Activated B cell treated with CpG ODN at 0.5 μM for 24 hours (primary cell): Measurements from ENCODE around the gene MYRIP. TPM values are rescaled to one million over a fixed set of nuclear protein-coding genes. Genes with fewer than 3 reads are reported as not detected.

Source experiments
- ATAC-seq: fragments of 200-7000 bp; cut with Tn5 transposase; one replicate; pipeline ENCODE4 v1.10.0; 2021; ENCODE audit warnings: low read depth, mild to moderate bottlenecking, moderate library complexity
- CTCF ChIA-PET: fragments of 350-600 bp; sonication (Branson Sonifier 250); formaldehyde crosslinking; loops from one replicate; lab custom pipeline; 2021; ENCODE audit warnings: antibody characterized with exemption; lab: Charles Lee
- POLR2A ChIA-PET: fragments of 350-600 bp; sonication (Branson Sonifier 250); formaldehyde crosslinking; loops from one replicate; lab custom pipeline; 2021; ENCODE audit warnings: antibody characterized with exemption; lab: Charles Lee
- DNase-seq: peaks from one replicate; pipeline ENCODE4 v3.0.0; 2022
- H3K27ac Mint-ChIP-seq: one replicate; pipeline ENCODE4 v1.8.0; 2020; ENCODE audit warnings: mixed read lengths
- H3K27me3 Mint-ChIP-seq: one replicate; pipeline ENCODE4 v1.8.0; 2021; ENCODE audit warnings: mixed read lengths
- H3K36me3 Mint-ChIP-seq: one replicate; pipeline ENCODE4 v1.8.0; 2021; ENCODE audit warnings: low read depth, mixed read lengths
- H3K4me1 Mint-ChIP-seq: one replicate; pipeline ENCODE4 v1.8.0; 2021; ENCODE audit warnings: mixed read lengths
- H3K4me3 Mint-ChIP-seq: one replicate; pipeline ENCODE4 v1.8.0; 2020; ENCODE audit warnings: mild to moderate bottlenecking, mixed read lengths
- H3K9me3 Mint-ChIP-seq: one replicate; pipeline ENCODE4 v1.8.0; 2020; ENCODE audit warnings: mixed read lengths
- intact Hi-C: fragments of 100-400 bp; cut with micrococcal nuclease; formaldehyde crosslinking; loops from one replicate; pipeline ENCODE4 v1.15.1; 2024
- total RNA-seq: library from RNA; stranded (reverse); gene quantifications from 2 replicates; pipeline ENCODE4 v1.2.3, GENCODE V29; 2022
- TF ChIP-seq, protein P1 (sequence below): fragments of 200-600 bp; IDR thresholded peaks from one replicate; pipeline ENCODE4 v1.8.0; 2022; ENCODE audit warnings: antibody characterized with exemption, mild to moderate bottlenecking

The MYRIP gene
- total RNA-seq, 1 donor from 2014 or later: 0.20 TPM

DNA sequence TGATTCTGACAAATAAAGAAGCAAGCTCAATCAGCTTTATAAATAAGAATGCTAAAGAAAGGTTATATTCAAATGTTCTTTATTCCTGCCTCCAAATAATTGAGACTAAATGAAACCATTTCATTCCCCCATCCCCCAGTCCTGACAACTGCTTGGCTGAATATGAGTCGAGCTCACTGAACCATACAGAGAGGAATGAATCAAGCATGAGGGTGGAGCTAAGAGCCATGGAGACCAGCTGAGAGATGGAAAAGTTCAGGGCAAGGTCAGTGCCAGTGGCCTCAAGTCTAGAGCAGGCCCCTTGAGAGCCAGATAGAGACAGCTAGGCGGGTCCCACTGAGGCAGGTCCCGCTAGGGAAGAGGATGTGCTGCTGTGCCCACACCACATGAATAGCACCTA is 311.4 kb downstream of the MYRIP start:
- no peaks in the 10 kb centered on the region for H3K9me3 Mint-ChIP-seq
- H3K27me3 Mint-ChIP-seq: peaks cover 4% of the 10 kb centered on the region
- H3K4me3 Mint-ChIP-seq: no peak overlapping the region
- no peaks in the 10 kb centered on the region for H3K36me3 Mint-ChIP-seq
- TF ChIP-seq, protein P1, sequence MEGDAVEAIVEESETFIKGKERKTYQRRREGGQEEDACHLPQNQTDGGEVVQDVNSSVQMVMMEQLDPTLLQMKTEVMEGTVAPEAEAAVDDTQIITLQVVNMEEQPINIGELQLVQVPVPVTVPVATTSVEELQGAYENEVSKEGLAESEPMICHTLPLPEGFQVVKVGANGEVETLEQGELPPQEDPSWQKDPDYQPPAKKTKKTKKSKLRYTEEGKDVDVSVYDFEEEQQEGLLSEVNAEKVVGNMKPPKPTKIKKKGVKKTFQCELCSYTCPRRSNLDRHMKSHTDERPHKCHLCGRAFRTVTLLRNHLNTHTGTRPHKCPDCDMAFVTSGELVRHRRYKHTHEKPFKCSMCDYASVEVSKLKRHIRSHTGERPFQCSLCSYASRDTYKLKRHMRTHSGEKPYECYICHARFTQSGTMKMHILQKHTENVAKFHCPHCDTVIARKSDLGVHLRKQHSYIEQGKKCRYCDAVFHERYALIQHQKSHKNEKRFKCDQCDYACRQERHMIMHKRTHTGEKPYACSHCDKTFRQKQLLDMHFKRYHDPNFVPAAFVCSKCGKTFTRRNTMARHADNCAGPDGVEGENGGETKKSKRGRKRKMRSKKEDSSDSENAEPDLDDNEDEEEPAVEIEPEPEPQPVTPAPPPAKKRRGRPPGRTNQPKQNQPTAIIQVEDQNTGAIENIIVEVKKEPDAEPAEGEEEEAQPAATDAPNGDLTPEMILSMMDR: no peak
- H3K27ac Mint-ChIP-seq: no peak overlapping the region
- POLR2A ChIA-PET: no interaction called here
- no peak for ATAC-seq
- intact Hi-C loops: no loop called here
- CTCF ChIA-PET: no interaction called here
- no peak for DNase-seq
- no peaks in the 10 kb centered on the region for H3K4me1 Mint-ChIP-seq

GRCh38 chr3:40124918-40125317 is 315.5 kb downstream of the MYRIP start:
- ATAC-seq: no peak
- H3K27me3 Mint-ChIP-seq: peaks cover 2% of the 10 kb centered on the region
- ChIA-PET POLR2A (no interaction called here), CTCF (no interaction called here)
- H3K4me3 Mint-ChIP-seq: no peak overlapping the region
- TF ChIP-seq, protein P1: no peak
- H3K36me3 Mint-ChIP-seq: no peaks in the 10 kb centered on the region
- no peaks in the 10 kb centered on the region for H3K9me3 Mint-ChIP-seq
- H3K4me1 Mint-ChIP-seq: no peaks in the 10 kb centered on the region
- intact Hi-C loops: no loop called here
- DNase-seq: no peak
- H3K27ac Mint-ChIP-seq: no peak overlapping the region

DNA sequence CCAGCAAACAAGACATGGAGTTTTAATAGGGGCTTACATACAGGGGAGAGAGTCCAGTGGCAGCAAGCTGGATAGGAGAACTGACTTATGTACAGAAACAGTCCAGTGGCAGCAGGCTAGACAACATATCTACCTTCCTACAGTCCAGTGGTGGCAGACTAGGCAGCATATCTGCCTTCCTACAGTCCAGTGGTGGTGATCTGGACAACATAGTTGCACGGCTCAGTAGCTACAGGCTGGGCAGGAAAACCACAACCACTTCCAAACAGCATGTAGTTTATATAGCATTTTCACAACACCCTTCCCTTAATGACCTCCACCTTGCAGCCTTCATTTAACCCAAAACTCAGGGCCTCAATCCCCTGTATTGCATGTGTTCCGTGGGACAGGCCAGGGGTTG is 318.8 kb downstream of the MYRIP start:
- Mint-ChIP-seq H3K9me3 (no peaks in the 10 kb centered on the region), H3K4me3 (no peak overlapping the region), H3K4me1 (no peaks in the 10 kb centered on the region), H3K27me3 (no peaks in the 10 kb centered on the region), H3K27ac (no peak overlapping the region), H3K36me3 (no peaks in the 10 kb centered on the region)
- DNase-seq (no peak), ATAC-seq (no peak)
- POLR2A ChIA-PET: no interaction called here
- intact Hi-C loops: no loop called here
- TF ChIP-seq, protein P1: no peak
- CTCF ChIA-PET: no interaction called here

- no peak for DNase-seq
- ATAC-seq: no peak
- Mint-ChIP-seq H3K36me3 (no peaks in the 10 kb centered on the region), H3K4me3 (no peak overlapping the region), H3K27me3 (no peaks in the 10 kb centered on the region), H3K4me1 (no peaks in the 10 kb centered on the region), H3K27ac (no peak overlapping the region), H3K9me3 (peaks cover 6% of the 10 kb centered on the region)
- ChIA-PET CTCF (no interaction called here), POLR2A (no interaction called here)
- TF ChIP-seq, protein P1: no peak
- intact Hi-C loops: no loop called here
Observed at GRCh38 chr3:40129510-40129909, 320.1 kb downstream of the MYRIP start.

DNA sequence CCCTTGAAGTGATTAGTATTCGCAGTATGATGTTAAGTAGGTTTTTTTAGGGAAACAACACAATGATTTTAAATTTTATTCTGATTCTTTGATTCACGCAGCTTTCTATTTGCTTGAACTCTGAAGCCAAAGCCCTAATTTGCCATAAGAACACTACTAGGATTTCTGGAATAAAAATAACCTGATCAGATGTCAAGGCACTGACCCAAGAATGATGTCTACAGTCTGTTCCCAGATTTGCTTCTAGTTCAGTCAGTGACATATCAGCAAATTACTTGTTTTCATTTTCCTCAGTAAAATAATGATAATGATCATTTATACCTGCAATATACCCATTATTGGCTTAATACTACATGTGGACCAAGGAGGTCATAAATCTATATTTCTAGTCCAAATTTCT is 320.6 kb downstream of the MYRIP start:
- peaks cover 6% of the 10 kb centered on the region for H3K9me3 Mint-ChIP-seq
- DNase-seq (no peak), ATAC-seq (no peak)
- no peak overlapping the region for H3K4me3 Mint-ChIP-seq
- ChIA-PET POLR2A (no interaction called here), CTCF (no interaction called here)
- no peak overlapping the region for H3K27ac Mint-ChIP-seq
- H3K27me3 Mint-ChIP-seq: no peaks in the 10 kb centered on the region
- H3K36me3 Mint-ChIP-seq: no peaks in the 10 kb centered on the region
- intact Hi-C loops: no loop called here
- no peaks in the 10 kb centered on the region for H3K4me1 Mint-ChIP-seq
- TF ChIP-seq, protein P1: no peak
